Body of pancreas (tissue), 4 donors: ENCODE results near the gene ADIPOR1. TPM values are rescaled to one million over a fixed set of nuclear protein-coding genes. Genes with fewer than 3 reads are reported as not detected.

ENCODE experiments used
- ATAC-seq: fragments of 150-250 bp; one replicate; pipeline ENCODE4 v1.9.1; 2016
- DNase-seq, 4 donors: peaks; one replicate each; pipeline ENCODE4 v3.0.0-alpha.2; 2019
- H3K27ac ChIP-seq, 4 donors: fragments of 200-600 bp; sonication (generic); 1 replicate in 3 of 4; 2 replicates in 1 of 4; pipeline versions ENCODE4 v1.5.1 to v1.6.1; 2016 to 2019; ENCODE audit warnings: mild to moderate bottlenecking in 1 of 4, mixed read lengths in 1 of 4, moderate library complexity in 1 of 4
- H3K27me3 ChIP-seq, 2 donors: fragments of 200-600 bp; sonication (generic); one replicate each; pipeline ENCODE4 v1.6.0; 2016; ENCODE audit warnings: mild to moderate bottlenecking in 1 of 2
- H3K36me3 ChIP-seq, 2 donors: fragments of 200-600 bp; sonication (generic); replicated peaks in 1 of 2; 2 replicates each; pipeline ENCODE4 v1.5.1; 2016; ENCODE audit warnings: low read depth in 2 of 2; ENCODE audit not compliant: insufficient read depth in 1 of 2
- H3K4me1 ChIP-seq: fragments of 200-600 bp; sonication (generic); one replicate; pipeline ENCODE4 v1.6.0; 2016
- H3K4me3 ChIP-seq, 2 donors: fragments of 200-600 bp; sonication (generic); 1 replicate in 1 of 2; 2 replicates in 1 of 2; pipeline ENCODE4 v1.5.1; 2016 to 2019
- H3K9me3 ChIP-seq, 3 donors: fragments of 200-600 bp; sonication (generic); 1 replicate in 2 of 3; 2 replicates in 1 of 3; pipeline ENCODE4 v1.5.1; 2016
- CTCF ChIP-seq, 7 experiments: fragments of 450-650 bp in 4 of 7; fragments of 200-600 bp in 3 of 7; sonication (generic) in 3 of 7; IDR thresholded peaks; one replicate each; pipeline ENCODE4 v1.5.1; 2016 to 2019; ENCODE audit warnings: antibody characterized with exemption in 7 of 7
- POLR2A ChIP-seq, 3 donors: fragments of 450-650 bp; IDR thresholded peaks; one replicate each; pipeline ENCODE4 v1.6.1; 2016; ENCODE audit warnings: antibody characterized with exemption in 3 of 3, mild to moderate bottlenecking in 2 of 3
- WGBS, 2 donors: methylation state at CpG; one replicate each; pipeline ENCODE4 v1.1.5; 2017; 5-methylcytosine and 5-hydroxymethylcytosine counted together
- intact Hi-C: fragments of 100-400 bp; cut with DNase I; formaldehyde crosslinking; loops from one replicate; pipeline ENCODE4 v1.15.1; 2023
- total RNA-seq, 2 donors: library from RNA; depleted of rRNA; stranded (reverse); fragments of >200 nt; gene quantifications; one replicate each; pipeline ENCODE4 v1.1.0, GENCODE V29; 2016

The ADIPOR1 gene
- total RNA-seq, 2 donors from 2014 or later, result 38.6 to 52.4 TPM

- WGBS, 2 donors, result 56 to 70% methylated on average over 4 of the region's 4 CpGs
- H3K27ac ChIP-seq, result peak overlapping the region in 1 of 4 donors; percentile 64
- H3K27me3 ChIP-seq, result no peaks in the 10 kb centered on the region
- H3K9me3 ChIP-seq, result no peaks in the 10 kb centered on the region
- peaks cover 52% of the 10 kb centered on the region for H3K4me1 ChIP-seq
- peaks cover 0 to 9% of the 10 kb centered on the region in 2 donors for H3K36me3 ChIP-seq
- no peak overlapping the region for H3K4me3 ChIP-seq
- TF ChIP-seq POLR2A (IDR thresholded peaks at IDR 0.05), result peak in 1 of 3 donors; percentile 27
- TF ChIP-seq CTCF (IDR thresholded peaks at IDR 0.05), result no peak
- ATAC-seq (no peak), DNase-seq (peak in 1 of 4 donors; percentile 79)
- intact Hi-C loops, result no loop called here
Measured at GRCh38 chr1:202952818-202953217, 5.3 kb downstream of the ADIPOR1 start.

DNA sequence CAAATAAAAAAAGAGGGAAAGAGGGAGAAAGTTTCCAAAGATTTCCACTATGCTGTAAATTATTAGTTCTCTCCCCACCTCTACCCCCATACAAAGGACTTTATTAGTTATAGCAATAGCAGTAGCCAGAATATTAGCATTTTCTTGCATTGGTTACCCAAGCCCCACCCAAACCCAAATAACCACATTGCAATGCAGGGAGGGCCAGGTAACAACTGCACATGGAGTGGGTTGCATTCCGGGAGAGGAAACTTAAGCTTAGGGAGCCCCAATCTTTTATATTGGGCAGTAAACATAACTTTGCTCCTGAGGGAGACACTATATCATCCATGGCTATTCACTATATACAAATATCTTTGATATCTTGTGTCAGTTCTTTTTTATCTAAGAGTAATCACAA is 6.0 kb downstream of the ADIPOR1 start:
- ATAC-seq, result no peak
- peaks cover 0 to 11% of the 10 kb centered on the region in 2 donors for H3K36me3 ChIP-seq
- intact Hi-C loops, result no loop called here
- 95 to 100% methylated on average over 1 of the region's 1 CpG for WGBS, 2 donors
- no peak for DNase-seq
- peaks cover 51% of the 10 kb centered on the region for H3K4me1 ChIP-seq
- H3K27ac ChIP-seq, result peak overlapping the region in 1 of 4 donors; percentile 62
- H3K4me3 ChIP-seq, result no peak overlapping the region
- no peaks in the 10 kb centered on the region for H3K9me3 ChIP-seq
- H3K27me3 ChIP-seq, result no peaks in the 10 kb centered on the region
- TF ChIP-seq POLR2A (IDR thresholded peaks at IDR 0.05) (no peak), CTCF (IDR thresholded peaks at IDR 0.05) (no peak)

- intact Hi-C loops, result no loop called here
- Histone ChIP-seq H3K27me3 (no peaks in the 10 kb centered on the region), H3K4me1 (peaks cover 44% of the 10 kb centered on the region), H3K27ac (no peak overlapping the region), H3K9me3 (no peaks in the 10 kb centered on the region), H3K4me3 (no peak overlapping the region), H3K36me3 (peaks cover 1 to 12% of the 10 kb centered on the region in 2 donors)
- ATAC-seq (no peak), DNase-seq (no peak)
- WGBS, 2 donors, result 36 to 41% methylated on average over 2 of the region's 2 CpGs
- no peak for TF ChIP-seq CTCF (IDR thresholded peaks at IDR 0.05)
- TF ChIP-seq POLR2A (IDR thresholded peaks at IDR 0.05), result no peak
Measured at GRCh38 chr1:202951437-202951836, 6.7 kb downstream of the ADIPOR1 start.

GRCh38 chr1:202945483-202945882 is 12.6 kb downstream of the ADIPOR1 start:
- no peak overlapping the region for H3K27ac ChIP-seq
- H3K4me1 ChIP-seq, result no peaks in the 10 kb centered on the region
- peaks cover 17 to 54% of the 10 kb centered on the region in 2 donors for H3K36me3 ChIP-seq
- intact Hi-C loops, result no loop called here
- 95 to 96% methylated on average over 2 of the region's 2 CpGs for WGBS, 2 donors
- DNase-seq, result no peak
- ATAC-seq, result no peak
- no peaks in the 10 kb centered on the region for H3K9me3 ChIP-seq
- H3K27me3 ChIP-seq, result no peaks in the 10 kb centered on the region
- TF ChIP-seq POLR2A (IDR thresholded peaks at IDR 0.05) (no peak), CTCF (IDR thresholded peaks at IDR 0.05) (no peak)
- H3K4me3 ChIP-seq, result no peak overlapping the region

GRCh38 chr1:202944438-202944921 is 13.6 kb downstream of the ADIPOR1 start:
- DNase-seq (no peak), ATAC-seq (no peak)
- TF ChIP-seq POLR2A (IDR thresholded peaks at IDR 0.05), result no peak
- Histone ChIP-seq H3K4me1 (no peaks in the 10 kb centered on the region), H3K27me3 (no peaks in the 10 kb centered on the region), H3K36me3 (peaks cover 17 to 50% of the 10 kb centered on the region in 2 donors), H3K27ac (no peak overlapping the region), H3K9me3 (no peaks in the 10 kb centered on the region), H3K4me3 (no peak overlapping the region)
- 80 to 89% methylated on average over 5 of the region's 5 CpGs for WGBS, 2 donors
- intact Hi-C loops, result no loop called here
